SK-N-SH (cell line): ENCODE results near the gene EXOC2. TPM values are rescaled to one million over a fixed set of nuclear protein-coding genes. Genes with fewer than 3 reads are reported as not detected.

ENCODE experiments used
- CTCF ChIA-PET: fragments of 300-600, 350-600 bp; formaldehyde crosslinking; extraction: SDS; loops from one replicate; lab custom pipeline; 2021; lab: Yijun Ruan, JAX
- POLR2A ChIA-PET: fragments of 350-600 bp; sonication (Branson Sonifier 250); formaldehyde crosslinking; extraction: SDS; loops from one replicate; lab custom pipeline; 2020; ENCODE audit warnings: antibody characterized with exemption, inconsistent platforms; lab: Yijun Ruan, JAX
- DNase-seq: peaks from one replicate; pipeline ENCODE4 v3.0.0; 2012
- H2AFZ ChIP-seq: fragments of 200-600 bp; sonication (generic); 2 replicates; pipeline ENCODE4 v1.8.1; 2016; ENCODE audit warnings: antibody characterized with exemption, mild to moderate bottlenecking, low read depth
- H3F3A ChIP-seq: fragments of 200-600 bp; sonication (generic); replicated peaks from 2 replicates; pipeline ENCODE3; 2016; ENCODE audit warnings: antibody characterized with exemption, mild to moderate bottlenecking; ENCODE audit not compliant: insufficient read depth
- H3K27ac ChIP-seq, 2 experiments: fragments of 200-500 bp in 1 of 2; fragments of 200-600 bp in 1 of 2; sonication (Bioruptor generic) in 1 of 2; sonication (generic), shearing (Covaris generic) in 1 of 2; 2 replicates each; pipeline versions ENCODE4 v1.5.1 to v1.6.1; 2014 to 2016; ENCODE audit warnings: low read depth in 2 of 2, inconsistent platforms in 1 of 2, low read length in 1 of 2, mild to moderate bottlenecking in 1 of 2, mixed read lengths in 1 of 2
- H3K27me3 ChIP-seq: fragments of 200-600 bp; sonication (generic), shearing (Covaris generic); 2 replicates; pipeline ENCODE4 v1.6.1; 2016; ENCODE audit warnings: mixed run types; ENCODE audit not compliant: insufficient read depth
- H3K36me3 ChIP-seq, 2 experiments: fragments of 200-500 bp in 1 of 2; fragments of 200-600 bp in 1 of 2; sonication (Bioruptor generic) in 1 of 2; sonication (generic) in 1 of 2; replicated peaks in 1 of 2; 2 replicates each; pipeline versions ENCODE3 to v1.5.1; 2014 to 2016; ENCODE audit warnings: low read length in 1 of 2, mild to moderate bottlenecking in 1 of 2; ENCODE audit not compliant: insufficient read depth in 2 of 2, control insufficient read depth in 1 of 2
- H3K4me1 ChIP-seq, 2 experiments: fragments of 200-500 bp in 1 of 2; fragments of 200-600 bp in 1 of 2; sonication (Bioruptor generic) in 1 of 2; sonication (generic), shearing (Covaris generic) in 1 of 2; 2 replicates each; pipeline versions ENCODE4 v1.5.1 to v1.6.1; 2014 to 2016; ENCODE audit warnings: low read depth in 1 of 2, low read length in 1 of 2, mixed run types in 1 of 2; ENCODE audit not compliant: insufficient read depth in 2 of 2, control insufficient read depth in 1 of 2
- H3K4me2 ChIP-seq: fragments of 200-600 bp; sonication (generic), shearing (Covaris generic); 2 replicates; pipeline ENCODE4 v1.6.1; 2017; ENCODE audit warnings: mixed run types
- H3K4me3 ChIP-seq, 2 experiments: fragments of 200-500 bp in 1 of 2; fragments of 200-600 bp in 1 of 2; sonication (Bioruptor generic) in 1 of 2; sonication (generic), shearing (Covaris generic) in 1 of 2; 2 replicates each; pipeline versions ENCODE4 v1.5.1 to v1.8.1; 2014 to 2016; ENCODE audit warnings: low read depth in 2 of 2, inconsistent platforms in 1 of 2, low read length in 1 of 2, mild to moderate bottlenecking in 1 of 2, mixed read lengths in 1 of 2, moderate library complexity in 1 of 2
- H3K79me2 ChIP-seq: fragments of 200-600 bp; sonication (generic); 2 replicates; pipeline ENCODE4 v1.8.1; 2017; ENCODE audit warnings: mild to moderate bottlenecking; ENCODE audit not compliant: insufficient read depth
- H3K9ac ChIP-seq: fragments of 200-600 bp; sonication (generic); 2 replicates; pipeline ENCODE4 v1.6.1; 2017; ENCODE audit warnings: mixed run types
- H3K9me2 ChIP-seq: fragments of 200-600 bp; sonication (generic); 2 replicates; pipeline ENCODE4 v1.6.1; 2017; ENCODE audit warnings: mixed run types
- H3K9me3 ChIP-seq: fragments of 200-600 bp; sonication (generic); 2 replicates; pipeline ENCODE4 v1.6.1; 2017; ENCODE audit warnings: mixed run types, mild to moderate bottlenecking, moderate library complexity
- H4K20me1 ChIP-seq: fragments of 200-600 bp; sonication (generic); 2 replicates; pipeline ENCODE4 v1.6.1; 2017; ENCODE audit warnings: mild to moderate bottlenecking, mixed run types; ENCODE audit not compliant: insufficient read depth
- CHD2 ChIP-seq: fragments of 150-350 bp; IDR thresholded peaks from 2 replicates; pipeline ENCODE4 v1.6.1; 2018; ENCODE audit warnings: low read length; ENCODE audit not compliant: partially characterized antibody
- EZH2phosphoT487 ChIP-seq: fragments of 200-600 bp; sonication (generic); IDR thresholded peaks from 2 replicates; pipeline ENCODE4 v1.6.1; 2017; ENCODE audit warnings: low read depth, mixed run types, mild to moderate bottlenecking, antibody characterized with exemption, moderate library complexity, borderline replicate concordance
- FOXJ3 ChIP-seq: sonication (generic); formaldehyde crosslinking; IDR thresholded peaks from 2 replicates; pipeline ENCODE4 v1.5.1; 2020; ENCODE audit warnings: mild to moderate bottlenecking, missing genetic modification reagents
- GABPA ChIP-seq: IDR thresholded peaks from 2 replicates; pipeline ENCODE4 v1.4.0; 2012; ENCODE audit warnings: low read depth, mild to moderate bottlenecking
- GATA2 ChIP-seq: sonication (generic); formaldehyde crosslinking; IDR thresholded peaks from 2 replicates; pipeline ENCODE4 v1.5.0; 2020; ENCODE audit warnings: mild to moderate bottlenecking, missing genetic modification reagents
- MEF2A ChIP-seq: IDR thresholded peaks from 2 replicates; pipeline ENCODE4 v1.4.0; 2012; ENCODE audit warnings: low read depth, borderline replicate concordance
- MXI1 ChIP-seq: IDR thresholded peaks from 2 replicates; pipeline ENCODE4 v1.6.1; 2012; ENCODE audit warnings: mild to moderate bottlenecking, low read depth, low read length, improper control_type of control experiment
- POLR2AphosphoS5 ChIP-seq: IDR thresholded peaks from 2 replicates; pipeline ENCODE4 v1.6.1; 2012; ENCODE audit warnings: low read depth, low read length
- RAD21 ChIP-seq: IDR thresholded peaks from 2 replicates; pipeline ENCODE4 v1.6.1; 2012; ENCODE audit warnings: mild to moderate bottlenecking, low read length
- RCOR1 ChIP-seq: fragments of 150-350 bp; IDR thresholded peaks from 2 replicates; pipeline ENCODE4 v1.6.1; 2017; ENCODE audit warnings: antibody characterized with exemption, low read length
- RFX5 ChIP-seq: IDR thresholded peaks from 2 replicates; pipeline ENCODE4 v1.6.1; 2012; ENCODE audit warnings: mild to moderate bottlenecking, improper control_type of control experiment, low read length
- SIN3A ChIP-seq: IDR thresholded peaks from 2 replicates; pipeline ENCODE4 v1.6.1; 2012; ENCODE audit warnings: low read depth, mild to moderate bottlenecking, low read length, moderate library complexity, borderline replicate concordance
- TAF1 ChIP-seq: IDR thresholded peaks from 2 replicates; pipeline ENCODE4 v1.6.1; 2012; ENCODE audit warnings: low read depth, mild to moderate bottlenecking, low read length, moderate library complexity, borderline replicate concordance
- TCF12 ChIP-seq: IDR thresholded peaks from 2 replicates; pipeline ENCODE4 v1.4.0; 2012
- YY1 ChIP-seq: IDR thresholded peaks from 2 replicates; pipeline ENCODE4 v1.4.0; 2012; ENCODE audit warnings: low read depth, mild to moderate bottlenecking
- WGBS: methylation state at CpG from one replicate; pipeline ENCODE4 v1.1.6; 2017; ENCODE audit warnings: low lambda C conversion rate; 5-methylcytosine and 5-hydroxymethylcytosine counted together
- polyA plus RNA-seq, 3 experiments: library from polyadenylated mRNA; depleted of rRNA; stranded (reverse); fragments of >200 nt; gene quantifications; 2 replicates each; pipeline ENCODE4 v1.2.3, GENCODE V29; 2012
- TF ChIP-seq, protein P1 (sequence below): fragments of 200-600 bp; sonication (generic); IDR thresholded peaks from 2 replicates; pipeline ENCODE4 v1.6.1; 2017; ENCODE audit warnings: antibody characterized with exemption, mild to moderate bottlenecking, moderate library complexity
- TF ChIP-seq, protein P2 (sequence below): IDR thresholded peaks from 2 replicates; pipeline ENCODE4 v1.4.0; 2012; ENCODE audit warnings: low read depth
- TF ChIP-seq, protein P3 (sequence below): IDR thresholded peaks from 2 replicates; pipeline ENCODE4 v1.4.0; 2012; ENCODE audit warnings: low read depth, borderline replicate concordance
- TF ChIP-seq, protein P4 (sequence below): fragments of 150-350 bp; IDR thresholded peaks from 2 replicates; pipeline ENCODE4 v1.6.1; 2017; ENCODE audit warnings: antibody characterized with exemption, low read length, low read depth, borderline replicate concordance
- TF ChIP-seq, protein P5 (sequence below): IDR thresholded peaks from 2 replicates; pipeline ENCODE4 v1.4.0; 2012; ENCODE audit warnings: low read depth, borderline replicate concordance

The EXOC2 gene
- polyA plus RNA-seq, 1 of the 3 experiments (the other 2 are of a cell fraction), result 10.6 TPM

DNA sequence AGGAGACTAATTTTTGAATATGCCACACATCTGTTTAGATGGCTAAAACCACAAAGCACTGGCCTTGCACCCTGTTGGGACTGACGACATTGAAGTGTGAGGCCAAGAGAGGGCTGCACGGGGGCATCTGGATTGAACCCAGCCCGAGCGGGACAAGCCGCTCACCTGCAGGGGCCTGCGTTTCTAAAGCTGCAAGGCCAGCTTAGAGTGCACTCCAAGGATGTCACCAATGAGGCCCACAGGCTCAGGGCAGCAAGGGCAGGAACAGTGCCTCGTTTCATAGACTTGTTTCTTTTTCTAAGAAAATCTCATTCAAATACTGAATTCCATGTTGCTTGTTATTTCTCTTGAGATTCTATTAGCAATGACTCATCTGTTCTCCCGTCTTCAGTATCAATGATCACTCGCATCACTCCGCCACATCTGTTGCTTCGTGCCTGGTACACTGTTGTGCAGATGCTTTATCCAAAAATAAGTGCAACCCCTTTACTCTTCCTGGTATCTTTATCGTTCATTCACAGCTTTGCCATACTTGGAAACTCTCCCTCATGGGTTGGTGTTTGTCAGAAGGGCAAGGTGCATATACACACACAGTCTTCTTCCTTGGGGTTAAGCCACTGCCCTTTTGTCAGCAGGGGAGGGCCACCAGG is 181.3 kb downstream of the EXOC2 start:
- H3K27me3 ChIP-seq, result no peaks in the 10 kb centered on the region
- TF ChIP-seq, protein P1, sequence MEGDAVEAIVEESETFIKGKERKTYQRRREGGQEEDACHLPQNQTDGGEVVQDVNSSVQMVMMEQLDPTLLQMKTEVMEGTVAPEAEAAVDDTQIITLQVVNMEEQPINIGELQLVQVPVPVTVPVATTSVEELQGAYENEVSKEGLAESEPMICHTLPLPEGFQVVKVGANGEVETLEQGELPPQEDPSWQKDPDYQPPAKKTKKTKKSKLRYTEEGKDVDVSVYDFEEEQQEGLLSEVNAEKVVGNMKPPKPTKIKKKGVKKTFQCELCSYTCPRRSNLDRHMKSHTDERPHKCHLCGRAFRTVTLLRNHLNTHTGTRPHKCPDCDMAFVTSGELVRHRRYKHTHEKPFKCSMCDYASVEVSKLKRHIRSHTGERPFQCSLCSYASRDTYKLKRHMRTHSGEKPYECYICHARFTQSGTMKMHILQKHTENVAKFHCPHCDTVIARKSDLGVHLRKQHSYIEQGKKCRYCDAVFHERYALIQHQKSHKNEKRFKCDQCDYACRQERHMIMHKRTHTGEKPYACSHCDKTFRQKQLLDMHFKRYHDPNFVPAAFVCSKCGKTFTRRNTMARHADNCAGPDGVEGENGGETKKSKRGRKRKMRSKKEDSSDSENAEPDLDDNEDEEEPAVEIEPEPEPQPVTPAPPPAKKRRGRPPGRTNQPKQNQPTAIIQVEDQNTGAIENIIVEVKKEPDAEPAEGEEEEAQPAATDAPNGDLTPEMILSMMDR, result no peak
- TF ChIP-seq RCOR1 (no peak), GABPA (no peak), RAD21 (no peak), SIN3A (no peak), FOXJ3 (CRISPR knock-in tag) (no peak)
- TF ChIP-seq, protein P2, sequence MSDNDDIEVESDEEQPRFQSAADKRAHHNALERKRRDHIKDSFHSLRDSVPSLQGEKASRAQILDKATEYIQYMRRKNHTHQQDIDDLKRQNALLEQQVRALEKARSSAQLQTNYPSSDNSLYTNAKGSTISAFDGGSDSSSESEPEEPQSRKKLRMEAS, result no peak
- TF ChIP-seq, all 33 proteins: peak for 0
- H3K36me3 ChIP-seq, result peaks cover 6 to 15% of the 10 kb centered on the region in 2 experiments
- H3K27ac ChIP-seq, result no peak overlapping the region
- no peaks in the 10 kb centered on the region for H3K9me3 ChIP-seq
- POLR2A ChIA-PET, result no interaction called here
- CTCF ChIA-PET, result no interaction called here
- H4K20me1 ChIP-seq, result no peaks in the 10 kb centered on the region
- no peaks in the 10 kb centered on the region for H3K9me2 ChIP-seq
- H2AFZ ChIP-seq, result no peak overlapping the region
- no peak overlapping the region for H3K4me3 ChIP-seq
- H3F3A ChIP-seq, result no peaks in the 10 kb centered on the region
- DNase-seq, result no peak
- H3K79me2 ChIP-seq, result no peaks in the 10 kb centered on the region
- H3K4me2 ChIP-seq, result no peak overlapping the region
- no peaks in the 10 kb centered on the region; a peak in 1 of 4 replicates for H3K4me1 ChIP-seq
- no peak overlapping the region for H3K9ac ChIP-seq
- WGBS, result 87% methylated on average over 11 of the region's 12 CpGs

DNA sequence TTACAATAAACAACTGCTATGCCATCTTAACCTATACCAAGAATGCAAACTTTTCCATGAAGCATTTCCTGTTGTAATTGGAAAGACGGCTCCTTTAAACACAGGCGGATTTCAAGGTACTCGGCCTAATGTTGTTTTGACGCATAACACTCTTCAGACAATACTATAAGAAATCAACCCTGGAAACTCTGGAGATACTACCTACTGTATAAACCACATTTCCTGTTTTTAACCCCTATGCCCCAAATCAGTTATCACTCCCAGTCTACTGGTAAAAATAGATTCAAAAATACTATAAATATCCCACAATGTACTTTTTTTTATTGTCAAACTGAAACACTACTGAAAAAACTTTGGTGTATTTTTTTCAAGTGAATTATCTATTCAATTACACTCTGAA is 183.3 kb downstream of the EXOC2 start:
- no peaks in the 10 kb centered on the region for H3K27me3 ChIP-seq
- H4K20me1 ChIP-seq, result no peaks in the 10 kb centered on the region
- H3K9me3 ChIP-seq, result no peaks in the 10 kb centered on the region
- CTCF ChIA-PET, result no interaction called here
- H3K79me2 ChIP-seq, result no peaks in the 10 kb centered on the region
- H3F3A ChIP-seq, result no peaks in the 10 kb centered on the region
- H3K9ac ChIP-seq, result no peak overlapping the region
- no peak overlapping the region for H3K27ac ChIP-seq
- H3K9me2 ChIP-seq, result no peaks in the 10 kb centered on the region
- 98% methylated on average over 4 of the region's 4 CpGs for WGBS
- no peak for DNase-seq
- peaks cover 6 to 16% of the 10 kb centered on the region in 2 experiments for H3K36me3 ChIP-seq
- TF ChIP-seq RFX5 (no peak), YY1 (no peak), MEF2A (no peak), TCF12 (no peak), GATA2 (CRISPR knock-in tag) (no peak), RAD21 (no peak), TAF1 (no peak), EZH2phosphoT487 (no peak), CHD2 (no peak), POLR2AphosphoS5 (no peak), MXI1 (no peak)
- TF ChIP-seq, protein P3, sequence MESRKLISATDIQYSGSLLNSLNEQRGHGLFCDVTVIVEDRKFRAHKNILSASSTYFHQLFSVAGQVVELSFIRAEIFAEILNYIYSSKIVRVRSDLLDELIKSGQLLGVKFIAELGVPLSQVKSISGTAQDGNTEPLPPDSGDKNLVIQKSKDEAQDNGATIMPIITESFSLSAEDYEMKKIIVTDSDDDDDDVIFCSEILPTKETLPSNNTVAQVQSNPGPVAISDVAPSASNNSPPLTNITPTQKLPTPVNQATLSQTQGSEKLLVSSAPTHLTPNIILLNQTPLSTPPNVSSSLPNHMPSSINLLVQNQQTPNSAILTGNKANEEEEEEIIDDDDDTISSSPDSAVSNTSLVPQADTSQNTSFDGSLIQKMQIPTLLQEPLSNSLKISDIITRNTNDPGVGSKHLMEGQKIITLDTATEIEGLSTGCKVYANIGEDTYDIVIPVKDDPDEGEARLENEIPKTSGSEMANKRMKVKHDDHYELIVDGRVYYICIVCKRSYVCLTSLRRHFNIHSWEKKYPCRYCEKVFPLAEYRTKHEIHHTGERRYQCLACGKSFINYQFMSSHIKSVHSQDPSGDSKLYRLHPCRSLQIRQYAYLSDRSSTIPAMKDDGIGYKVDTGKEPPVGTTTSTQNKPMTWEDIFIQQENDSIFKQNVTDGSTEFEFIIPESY, result no peak
- TF ChIP-seq, protein P4, sequence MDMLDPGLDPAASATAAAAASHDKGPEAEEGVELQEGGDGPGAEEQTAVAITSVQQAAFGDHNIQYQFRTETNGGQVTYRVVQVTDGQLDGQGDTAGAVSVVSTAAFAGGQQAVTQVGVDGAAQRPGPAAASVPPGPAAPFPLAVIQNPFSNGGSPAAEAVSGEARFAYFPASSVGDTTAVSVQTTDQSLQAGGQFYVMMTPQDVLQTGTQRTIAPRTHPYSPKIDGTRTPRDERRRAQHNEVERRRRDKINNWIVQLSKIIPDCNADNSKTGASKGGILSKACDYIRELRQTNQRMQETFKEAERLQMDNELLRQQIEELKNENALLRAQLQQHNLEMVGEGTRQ, result no peak
- TF ChIP-seq, protein P5, sequence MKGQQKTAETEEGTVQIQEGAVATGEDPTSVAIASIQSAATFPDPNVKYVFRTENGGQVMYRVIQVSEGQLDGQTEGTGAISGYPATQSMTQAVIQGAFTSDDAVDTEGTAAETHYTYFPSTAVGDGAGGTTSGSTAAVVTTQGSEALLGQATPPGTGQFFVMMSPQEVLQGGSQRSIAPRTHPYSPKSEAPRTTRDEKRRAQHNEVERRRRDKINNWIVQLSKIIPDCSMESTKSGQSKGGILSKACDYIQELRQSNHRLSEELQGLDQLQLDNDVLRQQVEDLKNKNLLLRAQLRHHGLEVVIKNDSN, result no peak
- POLR2A ChIA-PET, result no interaction called here
- H2AFZ ChIP-seq, result no peak overlapping the region
- no peak overlapping the region for H3K4me3 ChIP-seq
- no peaks in the 10 kb centered on the region for H3K4me1 ChIP-seq
- H3K4me2 ChIP-seq, result no peak overlapping the region
